KMS-11 (cell line): ENCODE data around the gene UBL7.
"Not testable (repeated sequence)": the region's sequence is repeated elsewhere in the genome, so short reads cannot be mapped to it uniquely, and the experiment has no call there.

Experiments
- H2AFZ ChIP-seq: fragments of 200-600 bp; sonication (generic); 2 replicates; pipeline ENCODE4 v1.6.1; 2016; ENCODE audit warnings: antibody characterized with exemption, mixed run types, low read depth
- H3K27ac ChIP-seq: fragments of 200-600 bp; sonication (generic); 2 replicates; pipeline ENCODE4 v1.6.1; 2016; ENCODE audit warnings: mild to moderate bottlenecking, mixed run types
- H3K27me3 ChIP-seq: fragments of 200-600 bp; sonication (generic); 2 replicates; pipeline ENCODE4 v1.6.1; 2017; ENCODE audit warnings: mild to moderate bottlenecking, low read depth, mixed run types, moderate library complexity; ENCODE audit not compliant: insufficient read depth
- H3K36me3 ChIP-seq: fragments of 200-600 bp; sonication (generic); 2 replicates; pipeline ENCODE4 v1.6.1; 2017; ENCODE audit warnings: mild to moderate bottlenecking, mixed run types; ENCODE audit not compliant: insufficient read depth
- H3K4me1 ChIP-seq: fragments of 200-600 bp; sonication (generic); 2 replicates; pipeline ENCODE4 v1.6.1; 2016; ENCODE audit warnings: mild to moderate bottlenecking, low read depth, mixed run types; ENCODE audit not compliant: poor library complexity, severe bottlenecking
- H3K4me2 ChIP-seq: fragments of 200-600 bp; sonication (generic); 2 replicates; pipeline ENCODE4 v1.7.0; 2016; ENCODE audit warnings: mild to moderate bottlenecking, mixed run types
- H3K4me3 ChIP-seq: fragments of 200-600 bp; sonication (generic); IDR thresholded peaks from 2 replicates; pipeline ENCODE4 v1.6.1; 2017; ENCODE audit warnings: low read depth, low read length, mixed read lengths; ENCODE audit not compliant: insufficient read depth
- H3K79me2 ChIP-seq: fragments of 200-600 bp; sonication (generic); 2 replicates; pipeline ENCODE4 v1.6.1; 2016; ENCODE audit warnings: low read depth, mixed run types; ENCODE audit not compliant: insufficient read depth
- H3K9ac ChIP-seq: fragments of 200-600 bp; sonication (generic); 2 replicates; pipeline ENCODE4 v1.6.1; 2016; ENCODE audit warnings: mild to moderate bottlenecking, mixed run types
- H4K20me1 ChIP-seq: fragments of 200-600 bp; sonication (generic); 2 replicates; pipeline ENCODE4 v1.6.1; 2016; ENCODE audit warnings: mild to moderate bottlenecking, mixed run types; ENCODE audit not compliant: insufficient read depth
- TF ChIP-seq, protein P1 (sequence below): fragments of 200-600 bp; sonication (generic); conservative IDR thresholded peaks from 2 replicates; pipeline ENCODE4 v1.6.1; 2017; ENCODE audit warnings: low read depth, mild to moderate bottlenecking, antibody characterized with exemption, low read length, moderate library complexity, mixed read lengths

The UBL7 gene

DNA sequence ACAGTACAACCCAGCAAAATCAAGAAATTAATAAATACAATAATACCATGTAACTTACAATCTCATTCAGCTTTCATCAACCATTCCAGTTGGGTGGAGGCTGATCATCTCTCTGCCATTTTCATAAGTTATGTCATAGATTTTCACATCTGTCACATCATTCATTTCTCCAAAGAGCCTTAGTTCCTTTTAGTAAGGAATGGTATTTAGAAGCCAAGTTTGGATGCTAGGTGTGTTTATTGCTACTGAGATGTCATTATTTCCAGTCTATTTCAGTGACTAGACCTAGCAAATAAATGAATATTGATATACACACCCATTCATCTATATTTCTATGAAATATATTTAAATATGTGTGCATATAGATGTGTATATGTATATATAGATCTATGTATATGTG, 2.7 kb upstream of the UBL7 start:
- Histone ChIP-seq H4K20me1 (no peaks in the 10 kb centered on the region), H3K4me2 (no peak overlapping the region), H3K27ac (no peak overlapping the region), H3K79me2 (peaks cover 17% of the 10 kb centered on the region; the same call in 1 of the 2 replicates), H3K4me1 (peaks cover 29% of the 10 kb centered on the region), H2AFZ (no peak overlapping the region), H3K27me3 (no peaks in the 10 kb centered on the region), H3K9ac (no peak overlapping the region), H3K36me3 (no peaks in the 10 kb centered on the region), H3K4me3 (no peak overlapping the region)
- TF ChIP-seq, protein P1, sequence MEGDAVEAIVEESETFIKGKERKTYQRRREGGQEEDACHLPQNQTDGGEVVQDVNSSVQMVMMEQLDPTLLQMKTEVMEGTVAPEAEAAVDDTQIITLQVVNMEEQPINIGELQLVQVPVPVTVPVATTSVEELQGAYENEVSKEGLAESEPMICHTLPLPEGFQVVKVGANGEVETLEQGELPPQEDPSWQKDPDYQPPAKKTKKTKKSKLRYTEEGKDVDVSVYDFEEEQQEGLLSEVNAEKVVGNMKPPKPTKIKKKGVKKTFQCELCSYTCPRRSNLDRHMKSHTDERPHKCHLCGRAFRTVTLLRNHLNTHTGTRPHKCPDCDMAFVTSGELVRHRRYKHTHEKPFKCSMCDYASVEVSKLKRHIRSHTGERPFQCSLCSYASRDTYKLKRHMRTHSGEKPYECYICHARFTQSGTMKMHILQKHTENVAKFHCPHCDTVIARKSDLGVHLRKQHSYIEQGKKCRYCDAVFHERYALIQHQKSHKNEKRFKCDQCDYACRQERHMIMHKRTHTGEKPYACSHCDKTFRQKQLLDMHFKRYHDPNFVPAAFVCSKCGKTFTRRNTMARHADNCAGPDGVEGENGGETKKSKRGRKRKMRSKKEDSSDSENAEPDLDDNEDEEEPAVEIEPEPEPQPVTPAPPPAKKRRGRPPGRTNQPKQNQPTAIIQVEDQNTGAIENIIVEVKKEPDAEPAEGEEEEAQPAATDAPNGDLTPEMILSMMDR = no peak

- peak overlapping the region; percentile 68; the same call in 1 of the 2 replicates for H3K9ac ChIP-seq
- H3K27ac ChIP-seq = peak overlapping the region; percentile 68
- H3K79me2 ChIP-seq = peaks cover 17% of the 10 kb centered on the region; the same call in 1 of the 2 replicates
- peak overlapping the region; percentile 98 for H2AFZ ChIP-seq
- no peaks in the 10 kb centered on the region for H3K36me3 ChIP-seq
- no peaks in the 10 kb centered on the region for H4K20me1 ChIP-seq
- H3K4me1 ChIP-seq = peaks cover 29% of the 10 kb centered on the region
- TF ChIP-seq, protein P1 = no peak
- H3K4me3 ChIP-seq = no peak overlapping the region
- peak overlapping the region; percentile 85 for H3K4me2 ChIP-seq
- no peaks in the 10 kb centered on the region for H3K27me3 ChIP-seq
These were observed 1.0 kb upstream of the UBL7 start for GRCh38 chr15:74461847-74462511.

- Histone ChIP-seq H3K9ac (peak overlapping the region; percentile 68), H3K79me2 (peaks cover 17% of the 10 kb centered on the region; the same call in 1 of the 2 replicates), H4K20me1 (no peaks in the 10 kb centered on the region), H2AFZ (peak overlapping the region; percentile 98), H3K4me2 (peak overlapping the region; percentile 84), H3K27me3 (no peaks in the 10 kb centered on the region), H3K27ac (peak overlapping the region; percentile 68), H3K4me1 (peaks cover 33% of the 10 kb centered on the region), H3K36me3 (no peaks in the 10 kb centered on the region), H3K4me3 (peak overlapping the region; percentile 38)
- TF ChIP-seq, protein P1 = no peak
These were observed 662 bp downstream of the UBL7 start for GRCh38 chr15:74460298-74460697.

DNA sequence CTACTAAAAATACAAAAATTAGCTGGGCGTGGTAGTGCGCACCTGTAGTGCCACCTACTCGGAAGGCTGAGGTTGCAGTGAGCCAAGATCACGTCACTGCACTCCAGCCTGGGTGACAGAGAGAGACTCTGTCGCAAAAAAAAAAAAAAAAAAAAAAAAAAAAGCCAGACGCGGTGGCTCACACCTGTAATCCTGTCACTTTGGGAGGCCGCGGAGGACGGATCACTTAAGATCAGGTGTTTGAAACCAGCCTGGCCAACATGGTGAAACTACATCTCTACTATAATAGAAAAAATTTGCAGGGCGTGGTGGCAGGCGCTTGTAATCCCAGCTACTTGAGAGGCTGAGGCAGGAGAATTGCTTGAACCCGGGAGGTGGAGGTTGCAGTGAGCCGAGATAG, 1.2 kb downstream of the UBL7 start:
- H3K9ac ChIP-seq, H2AFZ ChIP-seq, H3K27ac ChIP-seq, H3K4me3 ChIP-seq, H4K20me1 ChIP-seq, H3K36me3 ChIP-seq, H3K27me3 ChIP-seq: not testable (repeated sequence)
- Histone ChIP-seq H3K4me2 (peak overlapping the region; percentile 84), H3K4me1 (peaks cover 38% of the 10 kb centered on the region), H3K79me2 (peaks cover 17% of the 10 kb centered on the region; the same call in 1 of the 2 replicates)

DNA sequence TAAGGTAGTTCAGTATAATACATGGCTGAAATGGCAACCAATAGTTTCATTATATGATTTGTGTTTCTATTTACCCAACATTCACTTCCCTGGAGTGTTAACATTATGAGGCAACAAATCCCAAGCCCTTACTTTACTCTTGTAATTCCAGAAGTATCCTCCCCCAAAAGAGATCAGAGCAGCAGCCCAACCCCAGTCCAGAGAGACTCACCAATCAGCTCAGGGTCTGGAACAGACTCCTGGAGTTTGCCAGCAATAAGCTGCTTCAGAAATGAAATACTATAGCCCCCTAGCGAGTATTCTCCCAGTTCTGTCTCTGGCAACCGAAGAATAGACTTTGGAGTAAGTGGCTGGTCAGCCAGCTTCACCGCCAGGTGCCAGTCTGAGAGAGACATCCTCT, 2.5 kb downstream of the UBL7 start:
- TF ChIP-seq, protein P1 = no peak
- Histone ChIP-seq H3K27me3 (no peaks in the 10 kb centered on the region), H2AFZ (no peak overlapping the region), H3K36me3 (no peaks in the 10 kb centered on the region), H3K4me1 (peaks cover 51% of the 10 kb centered on the region), H3K9ac (no peak overlapping the region), H3K27ac (no peak overlapping the region), H4K20me1 (no peaks in the 10 kb centered on the region), H3K4me2 (no peak overlapping the region), H3K79me2 (peaks cover 17% of the 10 kb centered on the region; the same call in 1 of the 2 replicates), H3K4me3 (no peak overlapping the region)

GRCh38 chr15:74457036-74457435, 3.9 kb downstream of the UBL7 start:
- not testable (repeated sequence) for H3K27ac ChIP-seq, H3K9ac ChIP-seq, H3K27me3 ChIP-seq, H3K36me3 ChIP-seq, H3K4me2 ChIP-seq, H4K20me1 ChIP-seq, H3K79me2 ChIP-seq, H2AFZ ChIP-seq, H3K4me3 ChIP-seq
- peaks cover 37% of the 10 kb centered on the region for H3K4me1 ChIP-seq
